K562 (cell line): ENCODE results near the gene CACNA1C. TPM values are rescaled to one million over a fixed set of nuclear protein-coding genes. Genes with fewer than 3 reads are reported as not detected.

Experiments
- ATAC-seq: fragments of 200-7000 bp; cut with Tn5 transposase; 3 replicates; pipeline ENCODE4 v1.9.1; 2020; ENCODE audit warnings: moderate library complexity
- BruUV-seq: library from RNA; stranded (reverse); fragments of 400-500 nt; replicated peaks from 2 replicates; lab custom pipeline; 2021; lab: Mats Ljungman, UMichigan
- CTCF ChIA-PET: fragments of 300-600 bp; formaldehyde crosslinking; extraction: SDS; loops from one replicate; lab custom pipeline; 2021; ENCODE audit warnings: low intra/inter-chr PET ratio; lab: Yijun Ruan, JAX
- POLR2A ChIA-PET: fragments of 300-600, 350-650 bp; sonication (Branson Sonifier 250); formaldehyde crosslinking; extraction: SDS; loops from one replicate; lab custom pipeline; 2021; ENCODE audit warnings: antibody characterized with exemption, inconsistent platforms; lab: Yijun Ruan, JAX
- DNase-seq, 4 experiments: peaks; one replicate each; pipeline versions ENCODE4 v3.0.0 to v3.0.0-alpha.2; 2011 to 2018; ENCODE audit warnings: low spot score in 3 of 4, mixed read lengths in 3 of 4; ENCODE audit errors: extremely low read depth in 1 of 4
- FAIRE-seq: peaks from 2 replicates; lab custom pipeline; 2011; peaks lifted over from hg19 to GRCh38; lab: Jason Lieb, UNC
- H2AFZ ChIP-seq: 2 replicates; pipeline ENCODE4 v1.6.0; 2011; ENCODE audit warnings: low read depth, low read length, control low read depth, inconsistent platforms
- H3K27ac ChIP-seq: fragments of 200-600 bp; 3 replicates; pipeline ENCODE4 v1.8.0; 2011; ENCODE audit warnings: low read depth, mild to moderate bottlenecking, control low read depth, inconsistent platforms, low read length, moderate library complexity, mixed read lengths; ENCODE audit errors: extremely low read depth
- H3K27me3 ChIP-seq, 2 experiments: fragments of 300-600 bp in 1 of 2; 2 replicates in 1 of 2; 3 replicates in 1 of 2; pipeline versions ENCODE4 v1.6.0 to v1.8.0; 2011; ENCODE audit warnings: inconsistent platforms in 2 of 2, low read length in 2 of 2, mild to moderate bottlenecking in 1 of 2, mixed read lengths in 1 of 2, moderate library complexity in 1 of 2; ENCODE audit not compliant: control insufficient read depth in 2 of 2, insufficient read depth in 2 of 2
- H3K36me3 ChIP-seq: fragments of 300-600 bp; 3 replicates; pipeline ENCODE4 v1.8.0; 2011; ENCODE audit warnings: mild to moderate bottlenecking, low read length, inconsistent platforms; ENCODE audit not compliant: control insufficient read depth, insufficient read depth
- H3K4me1 ChIP-seq, 2 experiments: fragments of 200-600 bp in 1 of 2; replicated peaks in 1 of 2; 2 replicates in 1 of 2; 3 replicates in 1 of 2; pipeline versions ENCODE4 v1.5.1 to v1.8.0; 2011; ENCODE audit warnings: inconsistent platforms in 2 of 2, low read length in 2 of 2, mild to moderate bottlenecking in 1 of 2, mixed read lengths in 1 of 2, moderate library complexity in 1 of 2; ENCODE audit not compliant: control insufficient read depth in 2 of 2, insufficient read depth in 2 of 2
- H3K4me2 ChIP-seq: 2 replicates; pipeline ENCODE4 v1.6.1; 2011; ENCODE audit warnings: low read length, control low read depth, inconsistent platforms, mixed read lengths; ENCODE audit not compliant: insufficient read depth
- H3K4me3 ChIP-seq: fragments of 200-600 bp; sonication (generic), shearing (Covaris generic); 2 replicates; pipeline ENCODE4 v1.5.1; 2016; ENCODE audit warnings: control low read depth, inconsistent platforms
- H3K79me2 ChIP-seq: fragments of 200-600 bp; 3 replicates; pipeline ENCODE4 v1.8.0; 2011; ENCODE audit warnings: low read length, inconsistent platforms; ENCODE audit not compliant: control insufficient read depth, insufficient read depth
- H3K9ac ChIP-seq, 2 experiments: 2 replicates each; pipeline versions ENCODE4 v1.6.0 to v1.6.1; 2011; ENCODE audit warnings: low read depth in 2 of 2, low read length in 2 of 2, control low read depth in 1 of 2, inconsistent platforms in 1 of 2, mild to moderate bottlenecking in 1 of 2, mixed read lengths in 1 of 2; ENCODE audit not compliant: insufficient read depth in 1 of 2
- H3K9me1 ChIP-seq: one replicate; pipeline ENCODE4 v1.6.0; 2011; ENCODE audit warnings: inconsistent platforms, mild to moderate bottlenecking, low read length, moderate library complexity; ENCODE audit not compliant: control insufficient read depth, insufficient read depth
- H3K9me3 ChIP-seq: replicated peaks from 2 replicates; pipeline ENCODE4 v1.5.1; 2011; ENCODE audit warnings: low read depth, low read length, inconsistent platforms; ENCODE audit not compliant: control insufficient read depth, insufficient read depth
- H4K20me1 ChIP-seq: replicated peaks from 2 replicates; pipeline ENCODE4 v1.6.1; 2011; ENCODE audit warnings: low read length, inconsistent platforms, mixed read lengths; ENCODE audit not compliant: control insufficient read depth, insufficient read depth
- CBX8 ChIP-seq: fragments of 200-600 bp; sonication (generic); IDR thresholded peaks from 2 replicates; pipeline ENCODE4 v1.6.1; 2012; ENCODE audit warnings: borderline replicate concordance, mixed run types, low read depth, mild to moderate bottlenecking, moderate library complexity, mixed read lengths, low read length, control low read depth, inconsistent platforms; ENCODE audit not compliant: poor library complexity, severe bottlenecking; ENCODE audit errors: extremely low read depth
- ERF ChIP-seq: fragments of 450-650 bp; formaldehyde crosslinking; IDR thresholded peaks from 2 replicates; pipeline ENCODE4 v1.4.0; 2020; ENCODE audit warnings: mild to moderate bottlenecking, mixed read lengths
- HDGF ChIP-seq: fragments of 450-650 bp; IDR thresholded peaks from 2 replicates; pipeline ENCODE4 v1.6.1; 2016
- MAZ ChIP-seq, 2 experiments: fragments of 450-650 bp in 1 of 2; sonication (generic) in 1 of 2; formaldehyde crosslinking; IDR thresholded peaks in 1 of 2; conservative IDR thresholded peaks in 1 of 2; 2 replicates each; pipeline versions ENCODE4 v1.4.0 to v1.5.0; 2020; ENCODE audit warnings: mild to moderate bottlenecking in 1 of 2, missing genetic modification reagents in 1 of 2
- MTA2 ChIP-seq: fragments of 450-650 bp; IDR thresholded peaks from 2 replicates; pipeline ENCODE4 v1.6.1; 2016; ENCODE audit warnings: low read depth
- PCBP2 ChIP-seq: fragments of 200-400 bp; formaldehyde crosslinking; IDR thresholded peaks from 2 replicates; pipeline ENCODE4 v1.6.1; 2018; ENCODE audit warnings: low read length, low read depth, mild to moderate bottlenecking, moderate library complexity; ENCODE audit not compliant: poor library complexity, severe bottlenecking
- POLR3G ChIP-seq: IDR thresholded peaks from 2 replicates; pipeline ENCODE4 v1.6.1; 2011; ENCODE audit not compliant: insufficient read length, insufficient replicate concordance; ENCODE audit errors: extremely low read depth
- RAD51 ChIP-seq: fragments of 450-650 bp; IDR thresholded peaks from 2 replicates; pipeline ENCODE4 v1.7.1; 2016; ENCODE audit warnings: low read depth, mild to moderate bottlenecking, borderline replicate concordance
- RBM17 ChIP-seq: fragments of 200-400 bp; formaldehyde crosslinking; IDR thresholded peaks from 2 replicates; pipeline ENCODE4 v1.6.1; 2017; ENCODE audit warnings: low read depth, mild to moderate bottlenecking, low read length, borderline replicate concordance
- RHOXF2B ChIP-seq: fragments of 250-450 bp; sonication (Bioruptor Pico); conservative IDR thresholded peaks from 2 replicates; pipeline ENCODE4 v1.5.1; 2021
- ZBTB7A ChIP-seq: IDR thresholded peaks from 2 replicates; pipeline ENCODE4 v1.6.1; 2011; ENCODE audit warnings: low read depth, mild to moderate bottlenecking, low read length, moderate library complexity, borderline replicate concordance; ENCODE audit not compliant: control insufficient read depth
- ZNF239 ChIP-seq: fragments of 250-450 bp; sonication (Bioruptor Pico); IDR thresholded peaks from 2 replicates; pipeline ENCODE4 v1.4.0; 2020; ENCODE audit warnings: mild to moderate bottlenecking
- ZNF644 ChIP-seq: fragments of 200-800 bp; sonication (Bioruptor generic); IDR thresholded peaks from 2 replicates; pipeline ENCODE4 v1.6.1; 2016; ENCODE audit warnings: low read depth, missing genetic modification characterization, missing compliant biosample characterization
- whole genome bisulfite sequencing: fragments of 100-300 bp; shearing (Covaris generic); methylation state at CpG from one replicate; pipeline ENCODE4 v1.1.6; 2016; ENCODE audit warnings: low coverage, mixed read lengths; ENCODE audit not compliant: insufficient coverage; ENCODE audit errors: missing lambda C conversion rate; 5-methylcytosine and 5-hydroxymethylcytosine counted together
- in situ Hi-C: fragments of 300-500 bp; cut with MboI; formaldehyde crosslinking; loops from 4 replicates; pipeline ENCODE4 v1.15.0; 2018; ENCODE audit warnings: inconsistent platforms, mixed read lengths
- intact Hi-C: fragments of 100-400 bp; cut with micrococcal nuclease; formaldehyde crosslinking; loops from 2 replicates; pipeline ENCODE4 v1.14.2; 2022
- polyA plus RNA-seq, 8 experiments: library from polyadenylated mRNA; depleted of rRNA in 4 of 8; stranded (reverse) in 5 of 8; unstranded in 3 of 8; fragments of >200 nt; fragmentation: Nextera tagmentation in 2 of 8; fragmentation: Illumina TruSeq in 1 of 8; extraction: Ambion mirVana in 2 of 8; extraction: Trizol in 1 of 8; gene quantifications; 2 replicates each; pipeline versions ENCODE4 v1.2.1 to v1.2.3, GENCODE V29; 2011 to 2014; ENCODE audit warnings: inconsistent platforms in 1 of 8, missing spikeins in 1 of 8
- total RNA-seq, 7 experiments: library from RNA; depleted of rRNA in 6 of 7; stranded (reverse); fragments of >200 nt in 6 of 7; fragmentation: Illumina TruSeq in 2 of 7; extraction: Trizol in 2 of 7; gene quantifications; 2 replicates each; pipeline versions ENCODE4 v1.2.1 to v1.2.3, GENCODE V29; 2011 to 2021; ENCODE audit warnings: low replicate concordance in 1 of 7
- TF ChIP-seq, protein P1 (sequence below), 2 experiments: fragments of 450-650 bp in 1 of 2; IDR thresholded peaks; 2 replicates each; pipeline ENCODE4 v1.6.1; 2011 to 2017; ENCODE audit warnings: low read depth in 2 of 2, antibody characterized with exemption in 1 of 2, borderline replicate concordance in 1 of 2, low read length in 1 of 2, mild to moderate bottlenecking in 1 of 2, mixed read lengths in 1 of 2; ENCODE audit not compliant: control insufficient read depth in 1 of 2
- TF ChIP-seq, protein P2 (sequence below): conservative IDR thresholded peaks from 2 replicates; pipeline ENCODE4 v1.6.1; 2011; ENCODE audit warnings: low read depth, mild to moderate bottlenecking, low read length; ENCODE audit not compliant: control insufficient read depth
- TF ChIP-seq, protein P3 (sequence below): fragments of 450-650 bp; formaldehyde crosslinking; IDR thresholded peaks from 2 replicates; pipeline ENCODE4 v1.4.0; 2022; ENCODE audit warnings: missing genetic modification characterization
- TF ChIP-seq, protein P4 (sequence below): fragments of 450-650 bp; IDR thresholded peaks from 2 replicates; pipeline ENCODE4 v1.6.1; 2016; ENCODE audit warnings: low read depth, mild to moderate bottlenecking, moderate library complexity

The CACNA1C gene
- total and polyA plus RNA-seq, 9 of the 15 experiments (the other 6 are each of a cell fraction or from before 2014, with no cell fraction given) = not detected

DNA sequence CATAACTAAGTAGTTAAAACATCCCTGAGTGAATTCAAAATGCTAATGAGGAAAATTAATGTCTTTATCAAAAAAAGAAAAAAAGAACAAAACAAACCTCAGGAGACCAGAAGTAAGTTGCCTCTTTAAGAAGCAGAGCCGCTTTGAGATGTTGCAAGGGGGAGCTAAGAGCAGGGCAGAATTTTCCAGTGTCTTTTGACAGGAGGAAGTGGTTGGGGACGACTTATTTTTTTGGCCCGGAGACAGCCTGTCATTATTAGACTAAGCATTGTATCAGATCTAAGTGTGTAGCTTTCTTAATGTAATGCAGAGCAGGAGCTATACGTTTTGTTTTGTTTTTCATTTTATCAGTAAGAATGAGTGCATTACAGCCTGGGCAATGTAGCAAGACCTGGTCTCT is 206.6 kb downstream of the CACNA1C start:
- intact Hi-C loops = no loop called here
- 0% methylated on average over 4 of the region's 4 CpGs for WGBS

More for the DNA sequence above, 206.6 kb downstream of the CACNA1C start:
- H3K79me2 ChIP-seq = no peaks in the 10 kb centered on the region
- no peaks in the 10 kb centered on the region for H3K9me1 ChIP-seq
- ChIA-PET CTCF (no interaction called here), POLR2A (no interaction called here)
- H3K4me3 ChIP-seq = no peak overlapping the region
- H3K9me3 ChIP-seq = peaks cover 4% of the 10 kb centered on the region
- DNase-seq = no peak
- no peak overlapping the region for H3K9ac ChIP-seq
- H3K27me3 ChIP-seq = no peaks in the 10 kb centered on the region; a peak in 1 of 5 replicates
- H3K4me2 ChIP-seq = no peak overlapping the region
- H3K4me1 ChIP-seq = no peaks in the 10 kb centered on the region
- H3K27ac ChIP-seq = no peak overlapping the region
- H4K20me1 ChIP-seq = no peaks in the 10 kb centered on the region
- no peak overlapping the region for H2AFZ ChIP-seq
- TF ChIP-seq MTA2 (no peak), MAZ (CRISPR knock-in tag; conservative IDR thresholded peaks at IDR 0.05 in 1 of 2, IDR thresholded peaks at IDR 0.05 in 1 of 2) (no peak), RBM17 (no peak), CBX8 (no peak), PCBP2 (no peak), ZBTB7A (no peak), ZNF239 (CRISPR knock-in tag) (no peak), RHOXF2B (no peak), ZNF644 (tag) (no peak), RAD51 (no peak), ERF (no peak), POLR3G (no peak), HDGF (no peak)
- TF ChIP-seq, protein P1, sequence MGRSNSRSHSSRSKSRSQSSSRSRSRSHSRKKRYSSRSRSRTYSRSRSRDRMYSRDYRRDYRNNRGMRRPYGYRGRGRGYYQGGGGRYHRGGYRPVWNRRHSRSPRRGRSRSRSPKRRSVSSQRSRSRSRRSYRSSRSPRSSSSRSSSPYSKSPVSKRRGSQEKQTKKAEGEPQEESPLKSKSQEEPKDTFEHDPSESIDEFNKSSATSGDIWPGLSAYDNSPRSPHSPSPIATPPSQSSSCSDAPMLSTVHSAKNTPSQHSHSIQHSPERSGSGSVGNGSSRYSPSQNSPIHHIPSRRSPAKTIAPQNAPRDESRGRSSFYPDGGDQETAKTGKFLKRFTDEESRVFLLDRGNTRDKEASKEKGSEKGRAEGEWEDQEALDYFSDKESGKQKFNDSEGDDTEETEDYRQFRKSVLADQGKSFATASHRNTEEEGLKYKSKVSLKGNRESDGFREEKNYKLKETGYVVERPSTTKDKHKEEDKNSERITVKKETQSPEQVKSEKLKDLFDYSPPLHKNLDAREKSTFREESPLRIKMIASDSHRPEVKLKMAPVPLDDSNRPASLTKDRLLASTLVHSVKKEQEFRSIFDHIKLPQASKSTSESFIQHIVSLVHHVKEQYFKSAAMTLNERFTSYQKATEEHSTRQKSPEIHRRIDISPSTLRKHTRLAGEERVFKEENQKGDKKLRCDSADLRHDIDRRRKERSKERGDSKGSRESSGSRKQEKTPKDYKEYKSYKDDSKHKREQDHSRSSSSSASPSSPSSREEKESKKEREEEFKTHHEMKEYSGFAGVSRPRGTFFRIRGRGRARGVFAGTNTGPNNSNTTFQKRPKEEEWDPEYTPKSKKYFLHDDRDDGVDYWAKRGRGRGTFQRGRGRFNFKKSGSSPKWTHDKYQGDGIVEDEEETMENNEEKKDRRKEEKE (IDR thresholded peaks at IDR 0.05; ENCODE audit: borderline replicate concordance in 1 of 2, control insufficient read depth in 1 of 2, low read depth in 2 of 2, low read length in 1 of 2) = no peak
- TF ChIP-seq, protein P2, sequence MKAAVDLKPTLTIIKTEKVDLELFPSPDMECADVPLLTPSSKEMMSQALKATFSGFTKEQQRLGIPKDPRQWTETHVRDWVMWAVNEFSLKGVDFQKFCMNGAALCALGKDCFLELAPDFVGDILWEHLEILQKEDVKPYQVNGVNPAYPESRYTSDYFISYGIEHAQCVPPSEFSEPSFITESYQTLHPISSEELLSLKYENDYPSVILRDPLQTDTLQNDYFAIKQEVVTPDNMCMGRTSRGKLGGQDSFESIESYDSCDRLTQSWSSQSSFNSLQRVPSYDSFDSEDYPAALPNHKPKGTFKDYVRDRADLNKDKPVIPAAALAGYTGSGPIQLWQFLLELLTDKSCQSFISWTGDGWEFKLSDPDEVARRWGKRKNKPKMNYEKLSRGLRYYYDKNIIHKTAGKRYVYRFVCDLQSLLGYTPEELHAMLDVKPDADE = no peak
- TF ChIP-seq, protein P3, sequence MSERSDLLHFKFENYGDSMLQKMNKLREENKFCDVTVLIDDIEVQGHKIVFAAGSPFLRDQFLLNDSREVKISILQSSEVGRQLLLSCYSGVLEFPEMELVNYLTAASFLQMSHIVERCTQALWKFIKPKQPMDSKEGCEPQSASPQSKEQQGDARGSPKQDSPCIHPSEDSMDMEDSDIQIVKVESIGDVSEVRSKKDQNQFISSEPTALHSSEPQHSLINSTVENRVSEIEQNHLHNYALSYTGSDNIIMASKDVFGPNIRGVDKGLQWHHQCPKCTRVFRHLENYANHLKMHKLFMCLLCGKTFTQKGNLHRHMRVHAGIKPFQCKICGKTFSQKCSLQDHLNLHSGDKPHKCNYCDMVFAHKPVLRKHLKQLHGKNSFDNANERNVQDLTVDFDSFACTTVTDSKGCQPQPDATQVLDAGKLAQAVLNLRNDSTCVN (CRISPR knock-in tag) = no peak
- TF ChIP-seq, protein P4, sequence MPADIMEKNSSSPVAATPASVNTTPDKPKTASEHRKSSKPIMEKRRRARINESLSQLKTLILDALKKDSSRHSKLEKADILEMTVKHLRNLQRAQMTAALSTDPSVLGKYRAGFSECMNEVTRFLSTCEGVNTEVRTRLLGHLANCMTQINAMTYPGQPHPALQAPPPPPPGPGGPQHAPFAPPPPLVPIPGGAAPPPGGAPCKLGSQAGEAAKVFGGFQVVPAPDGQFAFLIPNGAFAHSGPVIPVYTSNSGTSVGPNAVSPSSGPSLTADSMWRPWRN = no peak
- H3K36me3 ChIP-seq = no peaks in the 10 kb centered on the region
- BruUV-seq = no TSS peak
- no peak for ATAC-seq
- no peak for FAIRE-seq
- in situ Hi-C loops = no loop called here
